K562 (cell line): ENCODE measurements around the gene CEP76. TPM values are rescaled to one million over a fixed set of nuclear protein-coding genes. Genes with fewer than 3 reads are reported as not detected.
A peak's percentile ranks its signal among the peaks of the same experiment; 100 is the strongest.

Source experiments
- ETV1 ChIP-seq: fragments of 450-650 bp; conservative IDR thresholded peaks from 2 replicates; pipeline ENCODE4 v1.6.1; 2016; ENCODE audit warnings: missing genetic modification characterization, control low read depth, low read depth, missing compliant biosample characterization
- polyA plus RNA-seq, 8 experiments: library from polyadenylated mRNA; depleted of rRNA in 4 of 8; stranded (reverse) in 5 of 8; unstranded in 3 of 8; fragments of >200 nt; fragmentation: Nextera tagmentation in 2 of 8; fragmentation: Illumina TruSeq in 1 of 8; extraction: Ambion mirVana in 2 of 8; extraction: Trizol in 1 of 8; gene quantifications; 2 replicates each; pipeline versions ENCODE4 v1.2.1 to v1.2.3, GENCODE V29; 2011 to 2014; ENCODE audit warnings: inconsistent platforms in 1 of 8, missing spikeins in 1 of 8
- total RNA-seq, 7 experiments: library from RNA; depleted of rRNA in 6 of 7; stranded (reverse); fragments of >200 nt in 6 of 7; fragmentation: Illumina TruSeq in 2 of 7; extraction: Trizol in 2 of 7; gene quantifications; 2 replicates each; pipeline versions ENCODE4 v1.2.1 to v1.2.3, GENCODE V29; 2011 to 2021; ENCODE audit warnings: low replicate concordance in 1 of 7
- TF ChIP-seq, protein P1 (sequence below): fragments of 250-450 bp; sonication (Bioruptor Pico); IDR thresholded peaks from 2 replicates; pipeline ENCODE4 v1.5.0; 2021; ENCODE audit warnings: mild to moderate bottlenecking, moderate library complexity
- TF ChIP-seq, protein P2 (sequence below): fragments of 450-650 bp; IDR thresholded peaks from 2 replicates; pipeline ENCODE4 v1.6.1; 2018; ENCODE audit not compliant: partially characterized antibody

CEP76 gene
- total and polyA plus RNA-seq, 9 of the 15 experiments (the other 6 are each of a cell fraction or from before 2014, with no cell fraction given): 5.3 to 27.3 (median 19.3) TPM

DNA sequence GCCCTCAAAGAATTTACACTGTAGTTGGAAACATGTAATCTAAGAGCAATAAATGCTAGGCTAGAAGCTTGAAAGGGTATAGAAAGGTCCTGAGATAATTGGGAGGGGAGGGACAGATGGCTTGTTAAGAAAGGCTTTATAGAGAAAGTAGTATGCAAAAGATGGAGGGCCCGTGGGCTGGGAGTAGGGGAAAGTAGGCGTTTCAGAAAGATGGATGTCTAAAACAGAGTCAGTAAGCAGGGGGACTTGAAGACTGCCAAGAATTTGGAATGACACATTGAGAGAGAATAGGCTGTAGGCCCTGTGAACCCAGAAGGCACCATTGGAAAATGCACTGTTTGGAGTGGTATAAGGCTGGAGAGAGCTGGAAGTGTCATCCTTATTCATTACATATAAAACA is 1.1 kb upstream of the CEP76 start (continued):
- TF ChIP-seq, protein P1, sequence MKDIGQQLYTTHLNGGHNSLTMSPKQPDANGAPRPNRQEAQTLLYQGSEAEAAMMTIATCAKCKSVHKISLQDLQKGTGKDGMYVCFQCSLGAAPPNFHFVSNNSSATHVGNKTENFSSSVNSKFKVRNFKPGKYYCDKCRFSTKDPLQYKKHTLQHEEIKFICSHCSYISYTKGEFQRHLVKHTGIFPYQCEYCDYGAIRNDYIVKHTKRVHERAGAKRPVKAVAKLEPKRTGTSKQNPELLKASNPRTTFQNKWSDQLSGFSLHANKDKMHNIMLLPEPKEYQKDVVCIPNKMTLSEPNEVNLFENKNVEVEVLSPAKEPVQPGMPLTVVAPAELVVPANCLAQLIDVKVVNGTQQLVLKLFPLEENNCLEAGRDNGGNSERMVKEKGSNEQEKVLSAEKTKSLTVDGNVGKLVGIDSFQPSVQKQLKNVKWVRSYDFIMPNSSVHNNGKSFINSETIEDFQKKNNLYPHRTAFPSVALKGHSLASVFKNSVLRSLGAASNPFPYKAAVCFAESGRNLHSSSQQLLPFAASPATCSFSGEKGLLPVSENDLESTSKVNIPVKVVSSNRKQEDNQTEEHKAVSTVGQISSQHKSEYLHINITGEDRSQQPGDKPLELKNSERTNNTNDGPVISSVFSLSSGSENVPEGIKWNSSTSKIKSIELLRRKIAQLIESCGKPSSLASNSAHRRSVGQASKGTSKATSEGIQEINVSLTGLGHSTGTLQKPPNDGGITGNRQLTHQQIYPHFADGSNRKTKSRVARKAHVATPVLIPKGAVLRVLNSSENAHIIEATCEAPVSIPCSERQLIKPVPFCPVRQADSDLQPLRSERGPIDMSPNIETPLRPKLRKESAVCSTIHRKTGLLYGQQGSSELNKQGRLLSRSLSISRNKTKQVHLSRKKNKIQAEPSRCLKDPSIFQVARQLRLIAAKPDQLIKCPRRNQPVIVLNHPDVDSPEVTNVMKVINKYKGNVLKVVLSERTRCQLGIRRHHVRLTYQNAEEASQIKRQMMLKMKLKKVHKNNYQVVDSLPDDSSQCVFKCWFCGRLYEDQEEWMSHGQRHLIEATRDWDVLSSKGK: no peak
- no peak for TF ChIP-seq ETV1 (tag)
- TF ChIP-seq, protein P2, sequence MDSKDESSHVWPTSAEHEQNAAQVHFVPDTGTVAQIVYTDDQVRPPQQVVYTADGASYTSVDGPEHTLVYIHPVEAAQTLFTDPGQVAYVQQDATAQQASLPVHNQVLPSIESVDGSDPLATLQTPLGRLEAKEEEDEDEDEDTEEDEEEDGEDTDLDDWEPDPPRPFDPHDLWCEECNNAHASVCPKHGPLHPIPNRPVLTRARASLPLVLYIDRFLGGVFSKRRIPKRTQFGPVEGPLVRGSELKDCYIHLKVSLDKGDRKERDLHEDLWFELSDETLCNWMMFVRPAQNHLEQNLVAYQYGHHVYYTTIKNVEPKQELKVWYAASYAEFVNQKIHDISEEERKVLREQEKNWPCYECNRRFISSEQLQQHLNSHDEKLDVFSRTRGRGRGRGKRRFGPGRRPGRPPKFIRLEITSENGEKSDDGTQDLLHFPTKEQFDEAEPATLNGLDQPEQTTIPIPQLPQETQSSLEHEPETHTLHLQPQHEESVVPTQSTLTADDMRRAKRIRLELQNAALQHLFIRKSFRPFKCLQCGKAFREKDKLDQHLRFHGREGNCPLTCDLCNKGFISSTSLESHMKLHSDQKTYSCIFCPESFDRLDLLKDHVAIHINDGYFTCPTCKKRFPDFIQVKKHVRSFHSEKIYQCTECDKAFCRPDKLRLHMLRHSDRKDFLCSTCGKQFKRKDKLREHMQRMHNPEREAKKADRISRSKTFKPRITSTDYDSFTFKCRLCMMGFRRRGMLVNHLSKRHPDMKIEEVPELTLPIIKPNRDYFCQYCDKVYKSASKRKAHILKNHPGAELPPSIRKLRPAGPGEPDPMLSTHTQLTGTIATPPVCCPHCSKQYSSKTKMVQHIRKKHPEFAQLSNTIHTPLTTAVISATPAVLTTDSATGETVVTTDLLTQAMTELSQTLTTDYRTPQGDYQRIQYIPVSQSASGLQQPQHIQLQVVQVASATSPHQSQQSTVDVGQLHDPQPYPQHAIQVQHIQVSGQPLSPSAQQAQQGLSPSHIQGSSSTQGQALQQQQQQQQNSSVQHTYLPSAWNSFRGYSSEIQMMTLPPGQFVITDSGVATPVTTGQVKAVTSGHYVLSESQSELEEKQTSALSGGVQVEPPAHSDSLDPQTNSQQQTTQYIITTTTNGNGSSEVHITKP: peak; percentile 97
